Inferior parietal cortex (tissue), 1 donor: Measurements from ENCODE around the gene TINCR.

ENCODE experiments used
- DNase-seq: peaks from one replicate; pipeline ENCODE4 v3.0.0-alpha.2; 2016; ENCODE audit errors: extremely low spot score

TINCR gene

GRCh38 chr19:5588906-5589676 lies 21.3 kb upstream of the TINCR start:
- DNase-seq: no peak

DNA sequence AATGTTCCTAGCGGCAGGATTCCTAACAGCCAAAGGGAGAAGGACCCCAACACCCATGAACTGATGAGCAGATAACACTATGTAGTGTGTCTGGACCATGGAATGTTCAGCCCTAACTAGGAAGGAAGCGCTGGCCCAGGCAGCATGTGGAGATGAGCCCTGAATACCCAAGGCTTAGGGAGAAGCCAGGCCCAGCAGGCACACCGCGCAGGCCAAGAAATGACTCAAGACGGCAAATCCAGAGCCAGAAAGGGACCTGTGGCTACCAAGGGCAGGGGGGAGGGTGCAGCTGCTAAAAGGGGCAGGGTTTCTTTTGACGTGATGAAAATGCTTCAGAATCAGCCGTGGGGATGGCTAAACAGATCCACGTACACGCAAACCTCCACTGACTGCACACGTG lies 20.7 kb upstream of the TINCR start:
- no peak for DNase-seq

- DNase-seq: no peak
Observed at GRCh38 chr19:5587661-5588060, 19.9 kb upstream of the TINCR start.

DNA sequence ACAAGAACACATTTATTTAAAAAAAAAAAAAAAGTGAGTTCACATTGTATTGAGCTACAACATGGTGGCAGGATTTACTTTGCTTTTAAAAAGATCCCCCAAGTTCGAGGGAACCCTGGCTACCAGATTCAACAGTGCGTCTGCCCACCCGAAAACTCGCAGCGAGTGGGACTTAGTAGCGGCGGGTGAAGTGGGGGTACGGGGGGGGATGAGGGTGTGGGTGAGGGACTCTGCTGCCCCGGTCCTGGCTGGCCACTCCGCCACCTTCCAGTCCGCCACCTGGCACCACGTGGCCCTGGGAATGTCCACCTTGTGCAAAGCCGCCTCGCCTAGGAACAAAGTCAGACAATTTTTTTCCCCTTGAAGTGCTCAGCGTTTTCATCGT lies 19.3 kb upstream of the TINCR start:
- DNase-seq: no peak

GRCh38 chr19:5586300-5587070 lies 18.7 kb upstream of the TINCR start:
- DNase-seq: no peak

- DNase-seq: no peak
Observed at GRCh38 chr19:5585461-5586299, 17.9 kb upstream of the TINCR start.

- DNase-seq: no peak
Observed at GRCh38 chr19:5580161-5580571, 12.4 kb upstream of the TINCR start.

- no peak for DNase-seq
Observed at GRCh38 chr19:5579697-5580096, 11.9 kb upstream of the TINCR start.

DNA sequence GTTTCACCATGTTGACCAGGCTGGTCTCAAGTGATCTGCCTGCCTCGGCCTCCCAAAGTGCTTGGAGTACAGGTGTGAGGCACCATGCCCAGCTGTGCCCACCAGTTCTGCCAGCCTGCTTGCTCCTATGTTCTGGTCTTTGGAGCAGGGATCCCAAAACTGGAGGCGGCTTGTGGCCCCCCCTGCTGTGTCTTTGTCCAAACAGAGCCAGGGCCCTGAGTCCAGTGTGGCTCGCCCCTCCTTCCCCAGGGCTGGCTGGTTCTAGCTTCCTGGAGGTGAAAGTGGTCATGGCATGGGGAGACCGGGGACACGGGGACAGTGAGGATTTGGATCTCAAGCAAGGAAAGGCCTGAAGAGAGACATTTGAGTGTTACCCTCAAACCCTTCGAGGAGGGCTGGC lies 11.5 kb upstream of the TINCR start:
- no peak for DNase-seq

DNA sequence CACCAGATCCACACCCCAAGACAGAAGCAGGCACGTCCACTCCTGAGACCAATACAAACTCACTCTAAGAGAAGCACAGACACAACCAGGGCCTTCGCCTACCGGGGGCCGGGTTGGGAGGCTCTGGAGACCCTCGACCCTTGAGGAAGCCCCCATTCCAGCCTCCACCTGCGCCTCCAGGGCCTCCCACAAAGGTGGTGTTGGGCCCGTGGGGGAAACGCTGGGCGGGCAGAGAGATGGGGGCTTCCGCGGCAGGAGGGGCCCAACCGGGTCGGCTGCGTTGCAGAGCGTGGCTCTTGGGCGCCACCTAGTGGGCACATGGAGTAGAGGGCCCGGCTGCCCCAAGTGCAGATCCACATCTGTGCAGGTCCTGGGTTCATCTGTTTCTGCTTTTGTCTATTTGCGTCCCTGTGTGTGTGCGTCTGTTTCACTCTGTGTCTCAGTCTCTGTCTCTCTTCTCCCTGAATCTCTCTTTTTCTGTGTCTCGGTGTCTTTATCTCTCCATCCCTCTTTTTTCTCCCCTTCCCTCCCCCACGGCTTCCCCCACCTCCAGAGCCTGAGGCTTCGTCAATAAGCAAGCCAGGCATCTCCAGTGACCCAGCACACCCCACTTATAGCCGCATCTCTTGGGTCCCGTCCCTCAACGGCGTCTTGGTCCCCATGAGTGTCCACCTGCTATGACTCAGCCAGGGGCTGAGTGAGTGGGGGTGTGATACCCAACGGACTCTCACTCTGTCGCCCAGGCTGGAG lies 10.5 kb upstream of the TINCR start:
- peak; percentile 68 for DNase-seq

DNA sequence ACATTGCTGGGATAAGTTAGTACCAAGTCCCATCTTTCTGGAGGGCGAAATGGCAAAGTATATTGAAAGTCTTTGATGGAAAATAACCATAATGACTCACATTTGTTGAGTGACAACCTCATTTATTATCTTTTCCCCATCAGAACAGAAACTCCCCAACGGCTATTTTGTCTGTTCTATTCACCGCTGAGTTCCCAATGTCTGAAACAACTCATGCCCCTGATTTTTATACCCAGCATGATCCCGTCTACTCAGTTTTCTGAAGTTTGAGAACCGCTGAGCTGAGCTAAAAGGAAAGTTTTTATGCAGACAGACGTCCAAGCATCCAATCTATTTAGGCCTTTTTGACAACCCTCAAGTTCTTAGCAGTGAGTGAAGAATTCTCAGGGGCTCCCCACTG lies 7.8 kb upstream of the TINCR start:
- no peak for DNase-seq

GRCh38 chr19:5572556-5573286 lies 5.0 kb upstream of the TINCR start:
- DNase-seq: no peak

DNA sequence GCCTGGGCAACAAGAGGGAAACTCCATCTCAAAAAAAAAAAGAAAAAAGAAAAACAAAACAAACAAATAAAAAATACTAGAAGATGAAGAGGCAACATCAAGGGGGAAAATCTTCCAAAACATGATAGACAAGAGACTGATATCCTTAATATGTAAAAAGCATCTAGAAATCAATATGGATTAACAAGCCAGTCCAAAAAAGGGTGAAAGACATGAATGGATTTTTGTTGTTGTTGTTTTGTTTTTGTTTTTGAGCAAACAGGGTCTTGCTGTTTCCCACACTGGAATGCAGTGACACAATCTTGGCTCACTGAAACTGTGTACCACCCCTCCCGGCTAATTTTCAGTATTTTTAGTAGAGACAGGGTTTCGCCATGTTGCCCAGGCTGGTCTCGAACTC lies 4.0 kb upstream of the TINCR start:
- DNase-seq: no peak

- DNase-seq: no peak
Observed at GRCh38 chr19:5567970-5568407, 236 bp upstream of the TINCR start.

DNA sequence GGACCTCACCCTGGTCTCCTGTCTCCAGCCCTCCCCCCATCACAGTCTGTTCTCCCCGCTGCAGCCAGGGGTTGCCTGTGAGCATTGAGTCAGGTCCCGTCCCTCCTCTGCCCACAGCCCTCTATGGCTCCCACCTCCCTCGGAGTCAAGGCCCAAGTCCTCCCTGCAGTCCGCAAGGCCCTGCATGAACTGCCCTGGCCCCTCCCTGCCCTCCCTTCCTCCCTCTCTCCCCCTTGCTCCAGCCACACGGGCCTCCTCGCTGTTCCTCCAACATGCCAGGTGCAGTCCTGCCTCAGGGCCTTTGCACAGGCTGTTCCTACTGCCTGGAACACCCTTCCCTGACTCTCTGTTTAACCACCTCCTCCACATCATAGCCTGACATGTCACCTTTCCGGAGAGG lies 2.8 kb downstream of the TINCR start:
- no peak for DNase-seq

GRCh38 chr19:5563935-5564612 lies 3.7 kb downstream of the TINCR start:
- no peak for DNase-seq

- no peak for DNase-seq
Observed at GRCh38 chr19:5563008-5563431, 4.7 kb downstream of the TINCR start.

DNA sequence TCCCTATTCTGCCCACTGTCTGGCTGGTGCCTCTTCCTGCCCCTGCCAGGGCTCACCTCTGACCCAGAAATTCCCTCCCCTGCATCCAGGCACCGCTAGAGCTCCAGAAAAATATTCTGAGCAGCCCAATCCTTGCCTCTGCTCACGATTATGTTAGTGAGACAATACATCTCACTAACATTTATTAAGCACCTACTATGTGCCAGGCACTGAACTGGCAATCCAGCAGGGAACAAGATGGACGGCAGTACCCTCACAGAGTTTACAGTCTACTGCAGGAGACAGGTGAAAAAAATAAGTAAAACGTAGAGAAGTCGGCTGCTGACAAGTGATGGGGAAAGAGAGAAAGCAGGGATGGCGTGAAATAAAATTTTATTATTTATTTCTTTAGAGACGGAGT lies 5.5 kb downstream of the TINCR start:
- DNase-seq: no peak

DNA sequence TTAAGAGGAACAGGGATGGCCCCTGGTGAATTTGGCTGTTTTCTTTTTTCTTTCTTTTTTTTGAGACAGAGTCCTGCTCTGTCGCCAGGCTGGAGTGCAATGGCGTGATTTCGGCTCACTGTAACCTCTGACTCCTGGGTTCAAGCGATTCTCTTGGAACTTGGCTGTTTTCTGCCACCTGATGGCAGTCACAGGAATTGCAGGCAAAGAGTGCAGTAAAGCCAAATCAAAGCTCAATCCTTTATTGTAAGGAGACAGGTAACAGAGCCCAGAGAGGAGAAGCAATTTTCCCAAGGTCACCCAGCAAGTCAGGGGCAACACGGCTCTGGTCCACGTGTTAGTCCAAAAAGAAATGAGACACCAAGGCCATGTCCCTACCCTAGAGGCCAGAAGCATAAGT lies 6.2 kb downstream of the TINCR start:
- DNase-seq: no peak

- DNase-seq: no peak
Observed at GRCh38 chr19:5560156-5560555, 7.6 kb downstream of the TINCR start.

- DNase-seq: no peak
Observed at GRCh38 chr19:5559804-5560133, 8.0 kb downstream of the TINCR start.
